Hepatocyte (in vitro differentiated cells): ENCODE data around the gene AGBL1. TPM values are rescaled to one million over a fixed set of nuclear protein-coding genes. Genes with fewer than 3 reads are reported as not detected.

ENCODE experiments used
- DNase-seq: peaks from one replicate; pipeline ENCODE4 v3.0.0-alpha.2; 2016; ENCODE audit warnings: low spot score
- H2AFZ ChIP-seq: fragments of 200-600 bp; sonication (generic); 2 replicates; pipeline ENCODE4 v1.6.0; 2016; ENCODE audit warnings: antibody characterized with exemption, mild to moderate bottlenecking
- H3K27ac ChIP-seq: fragments of 200-600 bp; sonication (generic); 2 replicates; pipeline ENCODE4 v1.5.1; 2016; ENCODE audit warnings: mild to moderate bottlenecking
- H3K27me3 ChIP-seq: fragments of 200-600 bp; sonication (generic); 2 replicates; pipeline ENCODE4 v1.6.1; 2016
- H3K36me3 ChIP-seq: fragments of 200-600 bp; sonication (generic); replicated peaks from 2 replicates; pipeline ENCODE4 v1.5.1; 2016; ENCODE audit warnings: low read depth; ENCODE audit not compliant: insufficient read depth
- H3K4me1 ChIP-seq: fragments of 200-600 bp; sonication (generic); 2 replicates; pipeline ENCODE4 v1.5.1; 2016; ENCODE audit warnings: mild to moderate bottlenecking, moderate library complexity; ENCODE audit not compliant: insufficient read depth
- H3K4me2 ChIP-seq: fragments of 200-600 bp; sonication (generic); 2 replicates; pipeline ENCODE4 v1.6.0; 2016
- H3K4me3 ChIP-seq: fragments of 200-600 bp; sonication (generic); 2 replicates; pipeline ENCODE4 v1.5.1; 2016; ENCODE audit warnings: mild to moderate bottlenecking
- H3K79me2 ChIP-seq: fragments of 200-600 bp; sonication (generic); 2 replicates; pipeline ENCODE4 v1.6.0; 2017; ENCODE audit warnings: mild to moderate bottlenecking
- H3K9me2 ChIP-seq: fragments of 200-600 bp; sonication (generic); replicated peaks from 2 replicates; pipeline ENCODE4 v1.6.0; 2017; ENCODE audit warnings: mild to moderate bottlenecking; ENCODE audit not compliant: insufficient read depth
- H3K9me3 ChIP-seq: fragments of 200-600 bp; sonication (generic); 2 replicates; pipeline ENCODE4 v1.5.1; 2016; ENCODE audit warnings: low read depth, mild to moderate bottlenecking
- H4K20me1 ChIP-seq: fragments of 200-600 bp; sonication (generic); 2 replicates; pipeline ENCODE4 v1.6.0; 2016; ENCODE audit warnings: mild to moderate bottlenecking; ENCODE audit not compliant: insufficient read depth, poor library complexity, severe bottlenecking
- EZH2 ChIP-seq: fragments of 200-600 bp; sonication (generic); IDR thresholded peaks from 2 replicates; pipeline ENCODE4 v1.6.1; 2016; ENCODE audit warnings: antibody characterized with exemption, mild to moderate bottlenecking, borderline replicate concordance
- EZH2phosphoT487 ChIP-seq: fragments of 200-600 bp; sonication (generic); IDR thresholded peaks from one replicate; pipeline ENCODE4 v1.6.1; 2018; ENCODE audit warnings: antibody characterized with exemption, mild to moderate bottlenecking, low read depth, moderate library complexity; ENCODE audit not compliant: unreplicated experiment, severe bottlenecking
- WGBS: methylation state at CpG from one replicate; pipeline ENCODE4 v1.1.6; 2016; ENCODE audit warnings: low lambda C conversion rate; ENCODE audit errors: missing lambda C conversion rate; 5-methylcytosine and 5-hydroxymethylcytosine counted together
- polyA plus RNA-seq: library from polyadenylated mRNA; unstranded; fragments of >200 nt; fragmentation: Nextera tagmentation; extraction: Ambion mirVana; gene quantifications from 2 replicates; pipeline ENCODE4 v1.2.1, GENCODE V29; 2016
- total RNA-seq: library from RNA; depleted of rRNA; stranded (reverse); fragments of >200 nt; gene quantifications from 2 replicates; pipeline ENCODE4 v1.2.3, GENCODE V29; 2014
- TF ChIP-seq, protein P1 (sequence below): fragments of 200-600 bp; sonication (generic); IDR thresholded peaks from 2 replicates; pipeline ENCODE4 v1.5.1; 2016; ENCODE audit warnings: antibody characterized with exemption, mild to moderate bottlenecking; ENCODE audit not compliant: poor library complexity

Gene AGBL1
- total and polyA plus RNA-seq, 2 experiments from 2014 or later = not detected

- Histone ChIP-seq H3K36me3 (no peaks in the 10 kb centered on the region), H3K4me1 (no peaks in the 10 kb centered on the region), H3K27me3 (no peaks in the 10 kb centered on the region), H4K20me1 (no peaks in the 10 kb centered on the region), H3K9me2 (no peaks in the 10 kb centered on the region), H3K4me2 (no peak overlapping the region), H3K27ac (no peak overlapping the region), H3K79me2 (no peaks in the 10 kb centered on the region), H2AFZ (no peak overlapping the region), H3K4me3 (no peak overlapping the region), H3K9me3 (no peaks in the 10 kb centered on the region)
- 73% methylated on average over 2 of the region's 2 CpGs for WGBS
- TF ChIP-seq, protein P1, sequence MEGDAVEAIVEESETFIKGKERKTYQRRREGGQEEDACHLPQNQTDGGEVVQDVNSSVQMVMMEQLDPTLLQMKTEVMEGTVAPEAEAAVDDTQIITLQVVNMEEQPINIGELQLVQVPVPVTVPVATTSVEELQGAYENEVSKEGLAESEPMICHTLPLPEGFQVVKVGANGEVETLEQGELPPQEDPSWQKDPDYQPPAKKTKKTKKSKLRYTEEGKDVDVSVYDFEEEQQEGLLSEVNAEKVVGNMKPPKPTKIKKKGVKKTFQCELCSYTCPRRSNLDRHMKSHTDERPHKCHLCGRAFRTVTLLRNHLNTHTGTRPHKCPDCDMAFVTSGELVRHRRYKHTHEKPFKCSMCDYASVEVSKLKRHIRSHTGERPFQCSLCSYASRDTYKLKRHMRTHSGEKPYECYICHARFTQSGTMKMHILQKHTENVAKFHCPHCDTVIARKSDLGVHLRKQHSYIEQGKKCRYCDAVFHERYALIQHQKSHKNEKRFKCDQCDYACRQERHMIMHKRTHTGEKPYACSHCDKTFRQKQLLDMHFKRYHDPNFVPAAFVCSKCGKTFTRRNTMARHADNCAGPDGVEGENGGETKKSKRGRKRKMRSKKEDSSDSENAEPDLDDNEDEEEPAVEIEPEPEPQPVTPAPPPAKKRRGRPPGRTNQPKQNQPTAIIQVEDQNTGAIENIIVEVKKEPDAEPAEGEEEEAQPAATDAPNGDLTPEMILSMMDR = no peak
- TF ChIP-seq EZH2phosphoT487 (no peak), EZH2 (no peak)
- no peak for DNase-seq
These were observed 426.3 kb downstream of the AGBL1 start for GRCh38 chr15:86505951-86506350.

DNA sequence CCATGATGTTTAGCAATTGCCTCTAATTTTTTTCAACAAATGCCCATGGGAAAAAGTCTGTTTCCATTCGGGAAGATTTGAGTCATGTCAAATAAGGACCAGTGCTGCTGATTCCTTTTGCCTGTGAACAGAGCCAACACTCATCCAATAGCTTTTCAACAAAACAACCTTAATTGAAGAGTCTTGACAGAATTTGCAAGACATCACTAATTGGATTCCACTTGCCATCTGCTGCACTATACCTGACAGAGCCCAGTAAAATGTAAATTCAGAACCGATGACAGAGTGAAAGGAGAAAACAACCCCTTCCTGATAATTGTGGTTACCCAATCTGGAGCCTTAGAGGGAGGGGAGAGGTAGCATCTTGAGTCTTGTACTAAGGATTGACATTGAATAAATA lies 426.7 kb downstream of the AGBL1 start:
- Histone ChIP-seq H3K79me2 (no peaks in the 10 kb centered on the region), H3K36me3 (no peaks in the 10 kb centered on the region), H3K9me2 (no peaks in the 10 kb centered on the region), H3K27me3 (no peaks in the 10 kb centered on the region), H2AFZ (no peak overlapping the region), H4K20me1 (no peaks in the 10 kb centered on the region), H3K9me3 (no peaks in the 10 kb centered on the region), H3K4me1 (no peaks in the 10 kb centered on the region), H3K4me2 (no peak overlapping the region), H3K4me3 (no peak overlapping the region), H3K27ac (no peak overlapping the region)
- 88% methylated on average over 2 of the region's 2 CpGs for WGBS
- no peak for TF ChIP-seq EZH2phosphoT487
- TF ChIP-seq, protein P1 = no peak
- TF ChIP-seq EZH2 = no peak
- no peak for DNase-seq

DNA sequence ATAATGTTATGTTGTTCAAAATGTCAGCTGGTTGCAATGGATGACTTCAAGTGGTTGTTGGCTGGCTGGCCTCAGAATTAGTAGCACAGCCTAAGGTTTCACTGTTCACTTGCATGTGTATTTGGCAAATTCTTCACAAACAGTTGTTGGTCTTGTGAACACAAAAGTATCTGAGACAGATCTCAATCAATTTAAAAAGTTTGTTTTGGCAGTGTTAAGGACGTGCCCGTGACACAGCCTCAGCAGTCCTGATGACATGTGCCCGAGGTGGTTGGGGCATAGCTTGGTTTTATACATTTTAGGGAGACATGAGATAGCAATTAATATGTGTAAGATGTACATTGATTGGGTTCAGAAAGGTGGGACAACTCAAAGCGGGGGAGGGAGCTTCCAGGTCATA lies 436.0 kb downstream of the AGBL1 start:
- 67% methylated on average over 4 of the region's 4 CpGs for WGBS
- no peaks in the 10 kb centered on the region for H3K79me2 ChIP-seq
- H3K4me1 ChIP-seq = no peaks in the 10 kb centered on the region
- H3K4me3 ChIP-seq = no peak overlapping the region
- no peaks in the 10 kb centered on the region for H4K20me1 ChIP-seq
- H3K9me3 ChIP-seq = no peaks in the 10 kb centered on the region
- no peaks in the 10 kb centered on the region for H3K36me3 ChIP-seq
- H3K9me2 ChIP-seq = no peaks in the 10 kb centered on the region
- H2AFZ ChIP-seq = no peak overlapping the region
- TF ChIP-seq EZH2phosphoT487 (no peak), EZH2 (no peak)
- TF ChIP-seq, protein P1 = no peak
- DNase-seq = no peak
- H3K27ac ChIP-seq = no peak overlapping the region
- H3K27me3 ChIP-seq = no peaks in the 10 kb centered on the region
- no peak overlapping the region for H3K4me2 ChIP-seq

GRCh38 chr15:86522721-86523120 lies 443.1 kb downstream of the AGBL1 start:
- Histone ChIP-seq H3K4me3 (no peak overlapping the region), H3K27ac (no peak overlapping the region), H3K79me2 (no peaks in the 10 kb centered on the region), H3K9me3 (no peaks in the 10 kb centered on the region), H3K9me2 (no peaks in the 10 kb centered on the region), H2AFZ (no peak overlapping the region), H3K4me1 (no peaks in the 10 kb centered on the region), H4K20me1 (no peaks in the 10 kb centered on the region), H3K27me3 (no peaks in the 10 kb centered on the region), H3K4me2 (no peak overlapping the region), H3K36me3 (no peaks in the 10 kb centered on the region)
- no peak for DNase-seq
- 96% methylated on average over 3 of the region's 3 CpGs for WGBS
- TF ChIP-seq, protein P1 = no peak
- TF ChIP-seq EZH2 (no peak), EZH2phosphoT487 (no peak)
